Measurements from ENCODE around the gene GNG2.

- TF ChIP-seq CTCF (conservative IDR thresholded peaks at IDR 0.05; ENCODE audit: low read depth, low read length) = no peak
- TF ChIP-seq EZH2 (IDR thresholded peaks at IDR 0.05; ENCODE audit: low read length, unreplicated experiment) = no peak
- TF ChIP-seq EZH2phosphoT487 (IDR thresholded peaks at IDR 0.05; ENCODE audit: borderline replicate concordance, low read length) = no peak
Observed at GRCh38 chr14:51818748-51819380, 41.5 kb upstream of the GNG2 start.
